Adipocyte (in vitro differentiated cells): Measurements from ENCODE around the gene NSD2.

Experiments used
- DNase-seq: peaks from one replicate; pipeline ENCODE4 v3.0.0-alpha.2; 2015; ENCODE audit warnings: low read depth
- H3K27me3 ChIP-seq: replicated peaks from 2 replicates; pipeline ENCODE4 v1.7.0; 2013; ENCODE audit warnings: mild to moderate bottlenecking, low read length, moderate library complexity; ENCODE audit not compliant: control insufficient read depth, insufficient read depth
- H3K36me3 ChIP-seq: 2 replicates; pipeline ENCODE4 v1.7.0; 2013; ENCODE audit warnings: low read length, mild to moderate bottlenecking, moderate library complexity; ENCODE audit not compliant: control insufficient read depth, insufficient read depth, severe bottlenecking
- H3K4me1 ChIP-seq: 2 replicates; pipeline ENCODE4 v1.7.0; 2013; ENCODE audit warnings: mild to moderate bottlenecking, low read length, moderate library complexity; ENCODE audit not compliant: control insufficient read depth, insufficient read depth
- H3K4me3 ChIP-seq: 2 replicates; pipeline ENCODE4 v1.7.0; 2013; ENCODE audit warnings: mild to moderate bottlenecking, low read length, moderate library complexity
- H3K9ac ChIP-seq: 2 replicates; pipeline ENCODE4 v1.7.0; 2013; ENCODE audit warnings: mild to moderate bottlenecking, low read length, moderate library complexity
- H3K9me3 ChIP-seq: 2 replicates; pipeline ENCODE4 v1.7.0; 2013; ENCODE audit warnings: mild to moderate bottlenecking, low read length, moderate library complexity; ENCODE audit not compliant: control insufficient read depth

NSD2 gene

GRCh38 chr4:1967512-1968149, 96.4 kb downstream of the NSD2 start:
- H3K4me1 ChIP-seq, result no peaks in the 10 kb centered on the region
- peaks cover 4% of the 10 kb centered on the region for H3K36me3 ChIP-seq
- H3K9ac ChIP-seq, result no peak overlapping the region
- no peak for DNase-seq
- no peaks in the 10 kb centered on the region for H3K27me3 ChIP-seq
- no peak overlapping the region for H3K4me3 ChIP-seq
- H3K9me3 ChIP-seq, result no peaks in the 10 kb centered on the region

GRCh38 chr4:1968686-1969295, 97.6 kb downstream of the NSD2 start:
- no peak overlapping the region for H3K9ac ChIP-seq
- no peaks in the 10 kb centered on the region for H3K36me3 ChIP-seq
- H3K4me1 ChIP-seq, result no peaks in the 10 kb centered on the region
- H3K27me3 ChIP-seq, result no peaks in the 10 kb centered on the region
- no peak for DNase-seq
- H3K9me3 ChIP-seq, result no peaks in the 10 kb centered on the region
- H3K4me3 ChIP-seq, result no peak overlapping the region

- Histone ChIP-seq H3K4me1 (no peaks in the 10 kb centered on the region), H3K9me3 (no peaks in the 10 kb centered on the region), H3K36me3 (peaks cover 1% of the 10 kb centered on the region), H3K9ac (no peak overlapping the region), H3K27me3 (no peaks in the 10 kb centered on the region), H3K4me3 (no peak overlapping the region)
- DNase-seq, result no peak
Measured at GRCh38 chr4:1969928-1970723, 98.9 kb downstream of the NSD2 start.

- H3K9me3 ChIP-seq, result no peaks in the 10 kb centered on the region
- no peak overlapping the region for H3K4me3 ChIP-seq
- peaks cover 6% of the 10 kb centered on the region for H3K36me3 ChIP-seq
- DNase-seq, result no peak
- no peak overlapping the region for H3K9ac ChIP-seq
- no peaks in the 10 kb centered on the region for H3K27me3 ChIP-seq
- H3K4me1 ChIP-seq, result no peaks in the 10 kb centered on the region
Measured at GRCh38 chr4:1970926-1971325, 99.7 kb downstream of the NSD2 start.

GRCh38 chr4:1971456-1972200, 100.4 kb downstream of the NSD2 start:
- Histone ChIP-seq H3K4me3 (no peak overlapping the region), H3K36me3 (peaks cover 6% of the 10 kb centered on the region), H3K9ac (no peak overlapping the region), H3K4me1 (no peaks in the 10 kb centered on the region), H3K9me3 (no peaks in the 10 kb centered on the region), H3K27me3 (no peaks in the 10 kb centered on the region)
- DNase-seq, result no peak

- Histone ChIP-seq H3K9ac (no peak overlapping the region), H3K27me3 (no peaks in the 10 kb centered on the region), H3K4me3 (no peak overlapping the region), H3K36me3 (peaks cover 6% of the 10 kb centered on the region), H3K4me1 (no peaks in the 10 kb centered on the region), H3K9me3 (no peaks in the 10 kb centered on the region)
- DNase-seq, result no peak
Measured at GRCh38 chr4:1972414-1972813, 101.2 kb downstream of the NSD2 start.

- H3K9me3 ChIP-seq, result no peaks in the 10 kb centered on the region
- no peak for DNase-seq
- H3K36me3 ChIP-seq, result peaks cover 8% of the 10 kb centered on the region
- no peak overlapping the region for H3K4me3 ChIP-seq
- no peaks in the 10 kb centered on the region for H3K4me1 ChIP-seq
- no peaks in the 10 kb centered on the region for H3K27me3 ChIP-seq
- no peak overlapping the region for H3K9ac ChIP-seq
Measured at GRCh38 chr4:1973218-1973617, 102.0 kb downstream of the NSD2 start.

- H3K36me3 ChIP-seq, result peaks cover 12% of the 10 kb centered on the region
- H3K9me3 ChIP-seq, result no peaks in the 10 kb centered on the region
- no peaks in the 10 kb centered on the region for H3K27me3 ChIP-seq
- no peak for DNase-seq
- H3K4me1 ChIP-seq, result no peaks in the 10 kb centered on the region
- no peak overlapping the region for H3K4me3 ChIP-seq
- H3K9ac ChIP-seq, result no peak overlapping the region
Measured at GRCh38 chr4:1973661-1974060, 102.5 kb downstream of the NSD2 start.

GRCh38 chr4:1974840-1975239, 103.6 kb downstream of the NSD2 start:
- DNase-seq, result no peak
- H3K36me3 ChIP-seq, result peaks cover 20% of the 10 kb centered on the region

GRCh38 chr4:1975391-1975801, 104.2 kb downstream of the NSD2 start:
- Histone ChIP-seq H3K4me1 (no peaks in the 10 kb centered on the region), H3K9ac (no peak overlapping the region), H3K27me3 (no peaks in the 10 kb centered on the region), H3K36me3 (peaks cover 26% of the 10 kb centered on the region), H3K9me3 (no peaks in the 10 kb centered on the region), H3K4me3 (no peak overlapping the region)
- no peak for DNase-seq

More at GRCh38 chr4:1974840-1975239, 103.6 kb downstream of the NSD2 start:
- Histone ChIP-seq H3K27me3 (no peaks in the 10 kb centered on the region), H3K4me1 (no peaks in the 10 kb centered on the region), H3K9ac (no peak overlapping the region), H3K4me3 (no peak overlapping the region), H3K9me3 (no peaks in the 10 kb centered on the region)

GRCh38 chr4:1975880-1976279, 104.7 kb downstream of the NSD2 start:
- Histone ChIP-seq H3K27me3 (no peaks in the 10 kb centered on the region), H3K4me1 (no peaks in the 10 kb centered on the region), H3K4me3 (no peak overlapping the region), H3K36me3 (peaks cover 31% of the 10 kb centered on the region), H3K9ac (no peak overlapping the region), H3K9me3 (no peaks in the 10 kb centered on the region)
- DNase-seq, result no peak
